ENCODE data around the gene MAP1A. TPM values are rescaled to one million over a fixed set of nuclear protein-coding genes. Genes with fewer than 3 reads are reported as not detected.

The MAP1A gene
- total RNA-seq, 4 donors from 2014 or later: 2.3 to 6.7 (median 3.8) TPM

DNA sequence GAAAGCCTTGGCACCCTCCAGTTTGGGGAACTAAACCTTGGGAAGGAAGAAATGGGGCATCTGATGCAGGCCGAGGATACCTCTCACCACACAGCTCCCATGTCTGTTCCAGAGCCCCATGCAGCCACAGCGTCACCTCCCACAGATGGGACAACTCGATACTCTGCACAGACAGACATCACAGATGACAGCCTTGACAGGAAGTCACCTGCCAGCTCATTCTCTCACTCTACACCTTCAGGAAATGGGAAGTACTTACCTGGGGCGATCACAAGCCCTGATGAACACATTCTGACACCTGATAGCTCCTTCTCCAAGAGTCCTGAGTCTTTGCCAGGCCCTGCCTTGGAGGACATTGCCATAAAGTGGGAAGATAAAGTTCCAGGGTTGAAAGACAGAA, 7.7 kb downstream of the MAP1A start:
- 88 to 89% methylated on average over 4 of the region's 4 CpGs for WGBS, 2 donors
- DNase-seq (ENCODE audit: low spot score in 2 of 2): peak in 1 of 2 donors; percentile 73
- intact Hi-C loops (cut with DNase I; ENCODE audit: low total_unique reads): no loop called here
- H3K4me3 ChIP-seq (ENCODE audit: low read depth, poor library complexity, severe bottlenecking): no peak overlapping the region
- TF ChIP-seq POLR2A (IDR thresholded peaks at IDR 0.05) (no peak), CTCF (IDR thresholded peaks at IDR 0.05) (no peak)

- intact Hi-C loops (cut with DNase I; ENCODE audit: low total_unique reads): no loop called here
- peak in 1 of 2 donors; percentile 59 for DNase-seq (ENCODE audit: low spot score in 2 of 2)
- H3K4me3 ChIP-seq (ENCODE audit: low read depth, poor library complexity, severe bottlenecking): no peak overlapping the region
- no peak for TF ChIP-seq POLR2A (IDR thresholded peaks at IDR 0.05)
- no peak for TF ChIP-seq CTCF (IDR thresholded peaks at IDR 0.05)
- 81 to 87% methylated on average over 11 of the region's 11 CpGs for WGBS, 2 donors
These were observed 9.0 kb downstream of the MAP1A start for GRCh38 chr15:43526261-43526930.

DNA sequence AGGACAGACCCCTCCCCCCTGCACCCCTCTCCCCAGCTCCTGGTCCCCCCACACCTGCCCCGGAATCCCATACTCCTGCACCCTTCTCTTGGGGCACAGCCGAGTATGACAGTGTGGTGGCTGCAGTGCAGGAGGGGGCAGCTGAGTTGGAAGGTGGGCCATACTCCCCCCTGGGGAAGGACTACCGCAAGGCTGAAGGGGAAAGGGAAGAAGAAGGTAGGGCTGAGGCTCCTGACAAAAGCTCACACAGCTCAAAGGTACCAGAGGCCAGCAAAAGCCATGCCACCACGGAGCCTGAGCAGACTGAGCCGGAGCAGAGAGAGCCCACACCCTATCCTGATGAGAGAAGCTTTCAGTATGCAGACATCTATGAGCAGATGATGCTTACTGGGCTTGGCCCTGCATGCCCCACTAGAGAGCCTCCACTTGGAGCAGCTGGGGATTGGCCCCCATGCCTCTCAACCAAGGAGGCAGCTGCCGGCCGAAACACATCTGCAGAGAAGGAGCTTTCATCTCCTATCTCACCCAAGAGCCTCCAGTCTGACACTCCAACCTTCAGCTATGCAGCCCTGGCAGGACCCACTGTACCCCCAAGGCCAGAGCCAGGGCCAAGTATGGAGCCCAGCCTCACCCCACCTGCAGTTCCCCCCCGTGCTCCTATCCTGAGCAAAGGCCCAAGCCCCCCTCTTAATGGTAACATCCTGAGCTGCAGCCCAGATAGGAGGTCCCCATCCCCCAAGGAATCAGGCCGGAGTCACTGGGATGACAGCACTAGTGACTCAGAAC, 9.8 kb downstream of the MAP1A start:
- 82% methylated on average over 7 to 9 of the region's 9 CpGs for WGBS, 2 donors
- TF ChIP-seq POLR2A (IDR thresholded peaks at IDR 0.05) (no peak), CTCF (IDR thresholded peaks at IDR 0.05) (no peak)
- intact Hi-C loops (cut with DNase I; ENCODE audit: low total_unique reads): no loop called here
- no peak overlapping the region for H3K4me3 ChIP-seq (ENCODE audit: low read depth, poor library complexity, severe bottlenecking)
- peak in 1 of 2 donors; percentile 59 for DNase-seq (ENCODE audit: low spot score in 2 of 2)

DNA sequence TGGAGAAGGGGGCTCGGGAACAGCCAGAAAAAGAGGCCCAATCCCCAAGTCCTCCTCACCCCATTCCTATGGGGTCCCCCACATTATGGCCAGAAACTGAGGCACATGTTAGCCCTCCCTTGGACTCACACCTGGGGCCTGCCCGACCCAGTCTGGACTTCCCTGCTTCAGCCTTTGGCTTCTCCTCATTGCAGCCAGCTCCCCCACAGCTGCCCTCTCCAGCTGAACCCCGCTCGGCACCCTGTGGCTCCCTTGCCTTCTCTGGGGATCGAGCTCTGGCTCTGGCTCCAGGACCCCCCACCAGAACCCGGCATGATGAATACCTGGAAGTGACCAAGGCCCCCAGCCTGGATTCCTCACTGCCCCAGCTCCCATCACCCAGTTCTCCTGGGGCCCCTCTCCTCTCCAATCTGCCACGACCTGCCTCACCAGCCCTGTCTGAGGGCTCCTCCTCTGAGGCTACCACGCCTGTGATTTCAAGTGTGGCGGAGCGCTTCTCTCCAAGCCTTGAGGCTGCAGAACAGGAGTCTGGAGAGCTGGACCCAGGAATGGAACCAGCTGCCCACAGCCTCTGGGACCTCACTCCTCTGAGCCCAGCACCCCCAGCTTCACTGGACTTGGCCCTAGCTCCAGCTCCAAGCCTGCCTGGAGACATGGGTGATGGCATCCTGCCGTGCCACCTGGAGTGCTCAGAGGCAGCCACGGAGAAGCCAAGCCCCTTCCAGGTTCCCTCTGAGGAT, 10.6 kb downstream of the MAP1A start:
- no peak for TF ChIP-seq POLR2A (IDR thresholded peaks at IDR 0.05)
- no peak for TF ChIP-seq CTCF (IDR thresholded peaks at IDR 0.05)
- intact Hi-C loops (cut with DNase I; ENCODE audit: low total_unique reads): no loop called here
- no peak overlapping the region for H3K4me3 ChIP-seq (ENCODE audit: low read depth, poor library complexity, severe bottlenecking)
- 85% methylated on average over 9 to 12 of the region's 12 CpGs for WGBS, 2 donors
- DNase-seq (ENCODE audit: low spot score in 2 of 2): no peak

- DNase-seq (ENCODE audit: low spot score in 2 of 2): peak in 1 of 2 donors; percentile 82
- no peak for TF ChIP-seq POLR2A (IDR thresholded peaks at IDR 0.05)
- no peak for TF ChIP-seq CTCF (IDR thresholded peaks at IDR 0.05)
- intact Hi-C loops (cut with DNase I; ENCODE audit: low total_unique reads): no loop called here
- no peak overlapping the region for H3K4me3 ChIP-seq (ENCODE audit: low read depth, poor library complexity, severe bottlenecking)
- WGBS, 2 donors: 81 to 96% methylated on average over 4 to 9 of the region's 11 CpGs
These were observed 11.2 kb downstream of the MAP1A start for GRCh38 chr15:43528542-43529007.

Data from lower leg skin (tissue), 4 donors.